ENCODE data around the gene CAD. TPM values are rescaled to one million over a fixed set of nuclear protein-coding genes. Genes with fewer than 3 reads are reported as not detected.

The CAD gene
- total RNA-seq, 2 experiments from 2014 or later, result 132 to 173 TPM

GRCh38 chr2:27280826-27281225 is 63.7 kb downstream of the CAD start:
- Histone ChIP-seq H3K79me2 (ENCODE audit: insufficient read depth, low read depth, low read length) (no peaks in the 10 kb centered on the region), H3K4me2 (ENCODE audit: low read length) (no peak overlapping the region), H3K27ac (ENCODE audit: low read depth, low read length, poor library complexity, severe bottlenecking) (no peak overlapping the region), H3K9me3 (ENCODE audit: low read length) (no peaks in the 10 kb centered on the region), H2AFZ (ENCODE audit: low read length) (no peak overlapping the region), H3K36me3 (ENCODE audit: insufficient read depth, low read length) (no peaks in the 10 kb centered on the region), H3K9me2 (ENCODE audit: insufficient read depth, low read length) (no peaks in the 10 kb centered on the region), H3K4me1 (ENCODE audit: insufficient read depth, low read length, poor library complexity, severe bottlenecking) (peaks cover 32% of the 10 kb centered on the region), H4K20me1 (ENCODE audit: insufficient read depth, low read length) (no peaks in the 10 kb centered on the region), H3K4me3 (ENCODE audit: low read depth, low read length, poor library complexity, severe bottlenecking) (no peak overlapping the region)
- intact Hi-C loops (cut with micrococcal nuclease; ENCODE audit: unreplicated experiment), result loop anchor here (1.0 kb wide), 1 partner anchor 183 kb away; no protein-coding TSS in a partner anchor
- DNase-seq (ENCODE audit: low spot score), result no peak
- TF ChIP-seq EZH2phosphoT487 (IDR thresholded peaks at IDR 0.05; ENCODE audit: borderline replicate concordance, low read depth, low read length) (no peak), CTCF (conservative IDR thresholded peaks at IDR 0.05; ENCODE audit: low read length) (no peak)
- ChIA-PET POLR2A (interaction anchor here (0.6 to 2.4 kb wide), 3 partner anchors 10 to 54 kb away, joined by 4 to 21 read pairs (median 6); no protein-coding TSS in a partner anchor), CTCF (ENCODE audit: unreplicated experiment) (interaction anchor here (1.9 to 3.4 kb wide), 3 partner anchors 12 to 30 kb away, joined by 10 to 25 read pairs (median 13); no protein-coding TSS in a partner anchor)
- no TSS peak for BruUV-seq (replicated peaks)

- ChIA-PET CTCF (ENCODE audit: unreplicated experiment) (interaction anchor here (0.8 to 3.4 kb wide), 5 partner anchors 9 to 200 kb away, joined by 3 to 25 read pairs (median 3); no protein-coding TSS in a partner anchor), POLR2A (interaction anchor here (0.6 to 1.5 kb wide), 5 partner anchors 8 to 102 kb away, joined by 3 to 8 read pairs (median 4); no protein-coding TSS in a partner anchor)
- TSS peak; percentile 40 for BruUV-seq (replicated peaks)
- DNase-seq (ENCODE audit: low spot score), result no peak
- H3K4me3 ChIP-seq (ENCODE audit: low read depth, low read length, poor library complexity, severe bottlenecking), result no peak overlapping the region
- no peaks in the 10 kb centered on the region for H4K20me1 ChIP-seq (ENCODE audit: insufficient read depth, low read length)
- H3K79me2 ChIP-seq (ENCODE audit: insufficient read depth, low read depth, low read length), result no peaks in the 10 kb centered on the region
- no peak for TF ChIP-seq EZH2phosphoT487 (IDR thresholded peaks at IDR 0.05; ENCODE audit: borderline replicate concordance, low read depth, low read length)
- no peak for TF ChIP-seq CTCF (conservative IDR thresholded peaks at IDR 0.05; ENCODE audit: low read length)
- H3K9me3 ChIP-seq (ENCODE audit: low read length), result no peaks in the 10 kb centered on the region
- intact Hi-C loops (cut with micrococcal nuclease; ENCODE audit: unreplicated experiment), result loop anchor here (1.0 kb wide), 1 partner anchor 183 kb away; no protein-coding TSS in a partner anchor
- no peaks in the 10 kb centered on the region for H3K36me3 ChIP-seq (ENCODE audit: insufficient read depth, low read length)
- H3K9me2 ChIP-seq (ENCODE audit: insufficient read depth, low read length), result no peaks in the 10 kb centered on the region
- no peak overlapping the region for H2AFZ ChIP-seq (ENCODE audit: low read length)
- no peak overlapping the region for H3K4me2 ChIP-seq (ENCODE audit: low read length)
- H3K4me1 ChIP-seq (ENCODE audit: insufficient read depth, low read length, poor library complexity, severe bottlenecking), result peaks cover 37% of the 10 kb centered on the region
- H3K27ac ChIP-seq (ENCODE audit: low read depth, low read length, poor library complexity, severe bottlenecking), result no peak overlapping the region
These were observed 64.3 kb downstream of the CAD start for GRCh38 chr2:27281442-27281841.

All from OCI-LY7 (cell line).